ENCODE measurements around the gene CBX4. TPM values are rescaled to one million over a fixed set of nuclear protein-coding genes. Genes with fewer than 3 reads are reported as not detected.
A peak's percentile ranks its signal among the peaks of the same experiment; 100 is the strongest.

Gene CBX4
- total and polyA plus RNA-seq, 2 of the 13 experiments (the other 11 are each of a cell fraction or from before 2014, with no cell fraction given), result 25.8 to 50.8 TPM

- TF ChIP-seq RBM22 (optimal IDR thresholded peaks at IDR 0.05; ENCODE audit: low read length) (no peak), MED8 (CRISPR knock-in tag; IDR thresholded peaks at IDR 0.05; ENCODE audit: insufficient replicate concordance) (no peak), ZFX (CRISPR knock-in tag; IDR thresholded peaks at IDR 0.05; ENCODE audit: low read depth) (peak; percentile 65), USF2 (IDR thresholded peaks at IDR 0.05; ENCODE audit: low read depth, low read length) (peak; percentile 79), USF2 (CRISPR knock-in tag; IDR thresholded peaks at IDR 0.05; ENCODE audit: borderline replicate concordance) (peak; percentile 76), HCFC1 (IDR thresholded peaks at IDR 0.05; ENCODE audit: low read depth, low read length) (no peak), MYNN (CRISPR knock-in tag; IDR thresholded peaks at IDR 0.05; ENCODE audit: low read depth) (no peak), ZNF709 (CRISPR knock-in tag; IDR thresholded peaks at IDR 0.05) (peak; percentile 74; the same call in 1 of the 2 replicates), THRA (CRISPR knock-in tag; IDR thresholded peaks at IDR 0.05; ENCODE audit: borderline replicate concordance) (no peak), POGZ (CRISPR knock-in tag; IDR thresholded peaks at IDR 0.05) (no peak), ARID5B (CRISPR knock-in tag; IDR thresholded peaks at IDR 0.05) (peak; percentile 41; the same call in 1 of the 2 replicates), PRDM15 (CRISPR knock-in tag; IDR thresholded peaks at IDR 0.05) (no peak), MTA1 (CRISPR knock-in tag; IDR thresholded peaks at IDR 0.05; ENCODE audit: borderline replicate concordance) (peak; percentile 70; the same call in 1 of the 2 replicates)
These were observed 30.3 kb downstream of the CBX4 start (continued) for GRCh38 chr17:79808763-79809529.
